Stimulated activated CD4-positive, alpha-beta T cell treated with anti-CD3 and anti-CD28 coated beads, Interleukin-1b, Interleukin-23, amount 100 ng/mL, for 4 hours (primary cell): ENCODE data around the gene KRT17.
"Not testable (repeated sequence)": the region's sequence is repeated elsewhere in the genome, so short reads cannot be mapped to it uniquely, and the experiment has no call there.

Source experiments
- DNase-seq, 2 donors: peaks; one replicate each; pipeline ENCODE4 v3.0.0-alpha.2; 2020; ENCODE audit warnings: low read depth in 2 of 2

KRT17 gene

DNA sequence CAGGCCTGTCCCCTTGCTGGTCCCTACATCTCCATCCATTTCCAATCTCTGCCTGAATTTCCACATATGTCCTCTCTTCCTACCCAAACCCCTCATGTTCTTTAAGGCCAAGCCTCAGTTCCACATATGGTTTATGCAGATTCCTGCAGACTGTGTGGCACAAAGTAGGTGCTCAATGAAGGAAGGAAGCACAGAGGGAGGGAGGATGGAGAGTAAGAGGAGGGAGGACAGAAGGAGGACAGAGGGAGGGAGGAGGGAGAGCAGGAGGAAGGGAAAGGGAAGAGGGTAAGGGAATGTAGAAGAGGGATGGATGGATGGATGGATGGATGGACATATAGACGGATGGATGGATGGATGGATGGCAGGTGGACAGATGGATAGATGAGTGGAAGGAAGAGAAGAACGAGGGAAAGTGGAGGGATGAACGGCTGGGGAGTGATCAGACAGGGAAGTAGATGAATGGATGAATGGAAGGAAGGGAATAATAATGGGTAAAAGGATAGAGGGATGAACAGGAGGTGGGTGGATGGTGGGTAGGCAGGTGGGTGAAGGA is 29.9 kb downstream of the KRT17 start:
- DNase-seq: no peak

- no peak for DNase-seq
These were observed 30.9 kb downstream of the KRT17 start for GRCh38 chr17:41593306-41593981.

- DNase-seq: no peak
These were observed 31.6 kb downstream of the KRT17 start for GRCh38 chr17:41592601-41593305.

DNA sequence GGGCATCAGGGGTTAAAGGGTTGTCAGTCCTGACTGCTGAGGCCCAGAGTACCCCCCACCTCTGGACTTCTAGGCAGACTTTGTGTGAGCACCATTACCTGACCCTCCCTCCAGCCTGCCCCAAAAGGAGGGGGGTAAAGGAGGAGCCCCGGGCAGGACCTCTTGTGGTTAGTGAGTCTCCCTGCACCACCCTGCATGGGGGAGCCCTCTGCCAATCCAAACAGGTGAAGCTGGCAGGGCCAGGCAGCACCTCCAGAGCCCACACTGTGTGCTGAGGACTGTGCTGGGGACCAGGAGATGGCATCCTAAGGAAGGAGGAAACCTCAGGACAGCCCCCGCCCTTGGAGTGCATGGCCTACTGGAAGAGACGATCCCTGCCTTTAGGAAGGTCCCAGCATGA is 35.1 kb downstream of the KRT17 start:
- DNase-seq: no peak

- DNase-seq: no peak
These were observed 36.1 kb downstream of the KRT17 start for GRCh38 chr17:41588126-41588810.

- DNase-seq: no peak
These were observed 37.4 kb downstream of the KRT17 start, which contains the start of gene KRT14 for GRCh38 chr17:41586863-41587495. TSS of gene KRT14 (minus strand) at chr17:41586895. CDS start at chr17:41586834, 61 bp downstream.

DNA sequence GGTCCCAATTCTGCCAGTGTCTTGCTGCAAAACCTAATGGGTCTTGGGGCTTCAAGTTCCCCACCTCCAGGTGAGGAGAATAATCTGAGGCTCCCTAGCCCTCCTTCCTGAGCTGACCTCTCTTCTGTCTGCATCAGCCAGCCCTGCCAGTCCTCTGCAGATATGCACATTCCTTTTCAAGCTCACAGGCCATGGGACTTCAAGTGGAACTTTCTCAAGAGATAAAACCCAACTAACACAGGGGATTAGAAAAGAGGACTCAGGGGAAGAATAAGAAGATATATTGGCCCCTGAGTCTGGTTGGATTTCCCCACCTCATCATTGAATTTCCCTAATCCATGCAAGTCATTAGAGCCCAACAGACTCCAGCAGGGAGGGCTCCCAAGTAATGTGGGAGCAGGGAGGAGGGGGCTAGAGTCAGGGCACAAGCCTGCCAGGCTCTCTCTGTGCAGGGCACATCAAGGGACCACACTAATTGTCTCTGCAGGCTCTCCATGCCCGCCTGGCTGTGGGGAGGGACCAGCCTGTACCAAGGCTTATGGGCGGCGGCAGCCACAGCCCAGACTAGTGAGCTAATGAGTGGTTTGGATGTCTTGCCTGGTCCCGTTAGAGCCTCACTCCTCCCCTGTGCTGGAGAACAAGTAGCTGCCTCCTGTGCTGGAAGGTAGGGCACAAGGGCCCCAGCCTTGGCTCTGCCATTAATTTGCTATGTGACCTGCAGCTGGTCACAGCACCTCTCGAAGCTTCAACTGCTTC is 38.9 kb downstream of the KRT17 start:
- no peak for DNase-seq

GRCh38 chr17:41584331-41584927 is 39.9 kb downstream of the KRT17 start:
- DNase-seq: not testable (repeated sequence)

DNA sequence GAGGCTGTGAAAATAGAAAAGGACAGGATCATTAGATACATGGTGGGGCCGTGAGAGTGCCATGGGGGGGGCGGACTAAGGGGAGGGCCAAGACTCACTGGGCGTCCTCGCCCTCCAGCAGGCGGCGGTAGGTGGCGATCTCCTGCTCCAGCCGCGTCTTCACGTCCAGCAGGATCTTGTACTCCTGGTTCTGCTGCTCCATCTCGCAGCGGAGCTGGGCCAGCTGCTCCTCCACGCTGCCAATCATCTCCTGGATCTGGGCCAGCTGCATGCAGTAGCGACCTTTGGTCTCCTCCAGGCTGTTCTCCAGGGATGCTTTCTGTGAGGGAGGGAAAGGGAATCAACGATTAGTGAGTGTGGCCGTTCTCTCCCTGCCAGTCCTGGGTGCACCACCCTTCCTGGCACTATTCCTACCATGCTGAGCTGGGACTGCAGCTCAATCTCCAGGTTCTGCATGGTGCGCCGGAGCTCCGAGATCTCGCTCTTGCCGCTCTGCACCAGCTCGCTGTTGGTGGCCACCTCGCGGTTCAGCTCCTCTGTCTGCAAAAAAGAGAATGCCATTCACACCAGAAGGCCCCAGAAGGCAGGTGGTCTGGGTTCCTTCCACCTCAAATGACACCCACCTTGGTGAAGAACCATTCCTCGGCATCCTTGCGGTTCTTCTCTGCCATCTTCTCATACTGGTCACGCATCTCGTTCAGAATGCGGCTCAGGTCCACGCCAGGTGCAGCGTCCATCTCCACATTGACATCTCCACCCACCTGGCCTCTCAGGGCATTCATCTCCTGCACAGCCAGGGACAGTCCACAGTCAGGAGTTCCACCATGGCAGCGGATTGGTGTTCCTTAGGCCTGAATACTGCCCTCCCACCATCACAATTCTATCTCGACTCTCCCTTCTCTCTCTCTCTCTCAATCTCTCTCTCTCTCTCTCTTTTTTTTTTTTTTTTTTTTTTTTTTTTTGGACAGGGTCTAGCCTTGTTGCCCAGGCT is 40.9 kb downstream of the KRT17 start:
- no peak for DNase-seq

- DNase-seq: not testable (repeated sequence)
These were observed 42.1 kb downstream of the KRT17 start for GRCh38 chr17:41582061-41582968.

DNA sequence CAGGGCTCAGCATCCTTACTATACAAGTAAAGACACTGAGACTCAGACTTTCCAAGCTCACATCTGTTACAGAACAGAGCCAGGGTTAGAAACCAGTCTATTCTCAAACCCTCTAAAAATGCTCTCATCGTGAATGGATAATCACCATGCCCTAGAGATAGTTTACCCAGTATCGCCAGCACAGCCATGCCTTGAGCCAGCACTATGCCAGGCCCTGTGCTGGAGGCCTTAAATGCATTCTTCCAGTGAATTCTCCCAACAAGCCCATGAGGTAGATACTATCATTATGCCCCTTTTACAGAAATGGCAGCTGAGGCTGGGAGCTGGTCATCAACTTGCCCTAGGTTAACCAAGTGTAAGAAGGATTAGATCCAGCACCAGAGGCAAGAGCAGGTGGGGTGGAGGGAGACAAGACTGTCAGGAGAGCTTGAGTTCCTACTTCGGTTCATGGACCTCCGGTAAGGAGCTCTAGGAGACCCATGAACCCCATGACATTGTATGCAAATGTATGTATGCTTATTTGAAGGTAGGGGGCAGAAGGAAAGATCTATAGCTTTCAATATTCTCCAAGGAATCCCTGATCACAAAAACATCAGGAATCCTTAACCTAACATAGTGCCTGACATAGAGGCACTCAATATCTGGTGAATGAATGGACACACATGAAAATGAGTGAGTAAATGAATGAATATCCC is 42.9 kb downstream of the KRT17 start:
- no peak for DNase-seq

GRCh38 chr17:41580687-41581365 is 43.5 kb downstream of the KRT17 start:
- no peak for DNase-seq

- no peak for DNase-seq
These were observed 44.2 kb downstream of the KRT17 start for GRCh38 chr17:41580244-41580575.

DNA sequence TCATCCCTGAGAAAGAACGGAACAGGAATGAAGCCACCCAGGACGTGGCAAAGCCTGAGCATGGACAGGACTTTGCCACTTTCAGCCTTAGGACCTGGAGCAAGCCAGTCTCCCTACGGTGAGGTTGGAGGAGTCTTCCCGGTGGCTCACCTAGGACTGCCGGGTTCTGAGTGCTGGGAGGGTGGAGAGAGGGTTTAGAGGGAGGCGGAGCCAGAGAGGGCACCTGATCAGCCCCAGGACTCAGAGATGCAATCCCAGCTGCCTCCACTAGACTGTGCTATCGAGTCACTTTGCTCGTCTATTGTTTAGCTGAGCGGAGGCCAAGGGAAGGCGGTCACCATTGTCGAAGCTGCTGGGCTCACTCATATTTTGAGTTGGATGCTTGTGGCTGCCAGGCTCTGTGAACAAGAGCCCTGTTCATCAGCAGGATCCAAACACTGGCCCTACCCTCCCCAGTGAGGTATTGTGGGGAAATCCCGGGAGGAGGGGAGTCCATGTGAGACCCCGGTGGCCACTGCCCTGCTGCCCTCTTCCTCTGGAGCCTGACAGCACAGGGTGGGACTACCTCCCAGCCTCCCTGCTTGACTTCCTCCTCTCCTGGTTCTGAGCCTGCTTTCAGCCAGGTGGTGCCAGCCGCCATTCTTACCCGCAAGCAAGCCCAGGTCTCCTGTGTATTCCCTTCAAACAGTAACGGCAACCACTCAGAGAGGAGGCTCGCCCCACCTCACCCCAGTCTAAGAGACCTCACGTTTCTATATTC is 44.7 kb downstream of the KRT17 start:
- peak; percentile 24 to 40 for DNase-seq

DNA sequence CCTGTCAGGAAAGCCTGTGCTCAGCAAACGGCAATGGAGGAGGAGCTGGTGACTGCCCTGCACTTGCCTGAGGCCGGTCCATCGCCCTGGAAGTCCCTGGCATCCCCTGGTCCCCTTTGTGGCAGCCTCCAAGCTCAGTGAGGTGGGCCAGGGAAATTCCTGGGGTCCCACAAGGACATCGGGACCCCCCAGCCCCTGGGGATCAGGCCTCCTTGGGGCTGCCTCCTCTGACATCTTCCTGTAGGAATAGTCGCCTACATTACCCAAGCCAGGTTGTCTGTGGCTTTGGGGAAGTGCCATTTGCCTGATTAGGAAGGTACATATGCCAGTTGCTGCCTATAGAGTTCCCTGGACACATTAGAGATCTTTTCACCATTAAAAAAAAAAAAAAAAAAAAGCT is 45.4 kb downstream of the KRT17 start:
- DNase-seq: no peak

DNA sequence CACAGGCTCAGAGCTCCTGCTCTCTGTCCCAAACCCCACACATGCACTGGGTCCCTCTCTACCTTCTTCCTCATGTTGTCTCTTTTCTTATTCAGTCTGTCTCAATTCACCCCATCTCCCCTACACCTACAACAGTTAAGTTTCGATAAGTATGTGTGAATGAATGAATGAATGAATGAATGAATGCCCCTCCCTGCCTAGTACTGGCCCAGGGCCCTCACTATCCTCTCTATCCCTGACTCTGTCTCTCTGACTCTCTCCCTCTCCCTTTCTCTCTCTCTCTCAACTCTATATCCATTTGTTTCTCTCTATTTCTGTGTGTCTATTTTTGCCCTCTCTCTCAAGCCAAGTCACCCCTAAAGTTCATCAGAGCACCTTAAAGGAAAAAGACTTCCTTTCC is 45.8 kb downstream of the KRT17 start:
- no peak for DNase-seq

GRCh38 chr17:41576740-41577139 is 47.6 kb downstream of the KRT17 start:
- not testable (repeated sequence) for DNase-seq
